Ammon's horn (tissue), 1 donor: ENCODE data around the gene PI4KA.
"Not testable (repeated sequence)": the region's sequence is repeated elsewhere in the genome, so short reads cannot be mapped to it uniquely, and the experiment has no call there.

ENCODE experiments used
- DNase-seq: peaks from one replicate; pipeline ENCODE4 v3.0.0-alpha.2; 2016; ENCODE audit warnings: low spot score

The PI4KA gene

GRCh38 chr22:20748731-20749428, 109.7 kb downstream of the PI4KA start:
- no peak for DNase-seq

GRCh38 chr22:20748082-20748481, 110.5 kb downstream of the PI4KA start:
- DNase-seq: no peak

GRCh38 chr22:20747223-20747622, 111.4 kb downstream of the PI4KA start:
- DNase-seq: no peak

- DNase-seq: no peak
Measured at GRCh38 chr22:20746431-20747189, 112.0 kb downstream of the PI4KA start.

GRCh38 chr22:20745119-20745518, 113.5 kb downstream of the PI4KA start:
- DNase-seq: no peak

- DNase-seq: no peak
Measured at GRCh38 chr22:20744456-20744855, 114.2 kb downstream of the PI4KA start.

- DNase-seq: no peak
Measured at GRCh38 chr22:20742764-20743163, 115.8 kb downstream of the PI4KA start.

- DNase-seq: no peak
Measured at GRCh38 chr22:20741634-20742581, 116.7 kb downstream of the PI4KA start.

- DNase-seq: no peak
Measured at GRCh38 chr22:20741008-20741633, 117.5 kb downstream of the PI4KA start.

GRCh38 chr22:20740222-20740951, 118.2 kb downstream of the PI4KA start:
- DNase-seq: no peak

- no peak for DNase-seq
Measured at GRCh38 chr22:20738394-20739089, 120.1 kb downstream of the PI4KA start.

- DNase-seq: not testable (repeated sequence)
Measured at GRCh38 chr22:20736891-20737290, 121.7 kb downstream of the PI4KA start.

GRCh38 chr22:20735356-20736162, 123.1 kb downstream of the PI4KA start:
- DNase-seq: not testable (repeated sequence)

GRCh38 chr22:20732431-20732830, 126.2 kb downstream of the PI4KA start:
- DNase-seq: not testable (repeated sequence)

GRCh38 chr22:20729194-20729593, 129.4 kb downstream of the PI4KA start:
- no peak for DNase-seq

GRCh38 chr22:20728523-20729190, 130.0 kb downstream of the PI4KA start:
- no peak for DNase-seq

- no peak for DNase-seq
Measured at GRCh38 chr22:20727118-20728015, 131.2 kb downstream of the PI4KA start.

- no peak for DNase-seq
Measured at GRCh38 chr22:20725987-20726558, 132.5 kb downstream of the PI4KA start.
